Skin epidermis (tissue), 12 donors: ENCODE results near the gene VPS37B.

ENCODE experiments used
- H3K27ac ChIP-seq, 21 experiments: fragments of 200-600 bp; sonication (generic) in 11 of 21; one replicate each; pipeline ENCODE4 v1.5.0; 2020; ENCODE audit warnings: mild to moderate bottlenecking in 3 of 21, inconsistent platforms in 2 of 21, moderate library complexity in 2 of 21
- H3K4me3 ChIP-seq, 7 experiments: fragments of 200-600 bp; sonication (generic) in 2 of 7; one replicate each; pipeline ENCODE4 v1.5.0; 2020; ENCODE audit warnings: inconsistent platforms in 2 of 7, mild to moderate bottlenecking in 2 of 7, moderate library complexity in 1 of 7

The VPS37B gene

DNA sequence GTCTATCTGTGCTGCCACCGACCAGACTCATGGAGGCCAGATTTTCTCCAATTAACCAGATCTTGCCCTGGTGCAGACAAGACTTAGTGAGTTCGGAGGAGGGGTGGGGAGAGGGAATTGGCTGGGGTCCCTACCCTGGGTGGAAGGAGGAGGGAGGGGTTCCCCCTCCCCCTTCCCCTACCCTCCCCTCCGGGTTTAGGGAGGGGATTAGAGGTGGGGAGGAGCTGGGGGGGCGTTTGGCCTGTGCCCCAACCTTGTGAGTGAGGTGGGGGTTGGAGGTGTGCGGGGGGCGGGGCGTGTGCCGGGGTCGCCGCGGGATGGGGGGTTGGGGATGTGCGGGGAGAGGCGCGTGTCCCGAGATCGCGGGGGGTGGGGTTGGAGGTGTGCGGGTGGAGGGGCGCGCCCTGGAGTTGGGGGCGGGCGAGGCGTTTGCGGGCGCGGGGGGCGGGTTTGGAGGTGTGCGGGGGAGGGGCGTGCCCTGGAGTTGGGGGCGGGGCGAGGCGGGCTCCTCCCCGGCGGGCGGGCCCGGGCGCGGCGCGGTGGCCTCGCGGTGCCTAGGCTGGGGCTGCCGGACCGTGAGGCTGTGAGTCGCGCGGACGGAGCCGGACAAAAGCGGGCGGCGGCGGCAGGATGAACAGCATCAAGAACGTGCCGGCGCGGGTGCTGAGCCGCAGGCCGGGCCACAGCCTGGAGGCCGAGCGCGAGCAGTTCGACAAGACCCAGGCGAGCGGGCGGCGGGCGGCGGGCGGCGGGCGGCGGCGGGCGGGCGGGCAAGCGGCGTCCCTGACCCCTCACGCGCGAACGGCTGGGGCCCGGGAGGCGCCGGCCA lies 60.8 kb downstream of the VPS37B start, which contains the start of gene HIP1R:
Gene HIP1R, plus strand, starts transcription at position 537 of the 829 bp plus-strand sequence. Its CDS starts 94 bp downstream, at position 631.
- H3K27ac ChIP-seq = peak within 1 kb of the TSS; percentile 37 to 92 (median 83)
- peak within 1 kb of the TSS; percentile 52 to 80 (median 64) for H3K4me3 ChIP-seq

DNA sequence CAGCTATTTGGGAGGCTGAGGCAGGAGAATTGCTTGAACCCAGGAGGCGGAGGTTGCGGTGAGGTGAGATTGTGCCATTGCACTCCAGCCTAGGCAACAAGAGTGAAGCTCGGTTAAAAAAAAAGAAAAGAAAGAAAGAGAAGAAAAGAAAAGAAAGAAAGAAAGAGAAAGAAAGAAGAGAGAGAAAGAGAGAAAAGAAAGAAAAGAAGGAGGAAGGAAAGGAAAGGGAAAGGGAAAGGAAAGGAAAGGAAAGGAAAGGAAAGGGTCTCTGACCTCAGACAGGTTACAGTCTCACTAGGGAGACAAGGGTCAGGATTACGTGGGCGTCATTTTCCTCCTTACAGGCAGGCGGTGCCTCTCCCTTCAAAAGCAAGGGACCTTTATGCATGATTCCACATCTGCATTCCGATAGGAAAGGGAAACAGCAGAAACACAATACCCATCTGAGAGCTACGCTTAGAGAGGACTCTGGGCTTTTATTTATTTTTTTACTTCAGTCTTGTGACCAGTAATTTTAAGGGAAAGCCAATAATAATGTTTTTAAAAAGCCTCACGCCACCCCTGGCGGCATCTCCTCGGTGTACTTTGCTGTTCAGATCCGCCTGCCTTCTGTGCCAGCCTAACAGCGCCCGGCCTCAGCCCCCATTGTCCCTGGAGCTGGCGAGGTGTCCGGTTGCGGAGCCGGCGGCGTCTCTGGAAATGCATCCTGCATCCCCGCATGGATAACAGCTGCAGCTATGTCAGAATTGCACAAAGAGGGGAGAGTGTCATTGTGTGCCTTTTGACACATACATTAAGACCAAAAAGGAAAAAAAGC lies 61.6 kb downstream of the VPS37B start:
- Histone ChIP-seq H3K4me3 (peak overlapping the region; percentile 52 to 80 (median 64)), H3K27ac (peak overlapping the region in 11 of 21 experiments; percentile 0 to 91 (median 39))

DNA sequence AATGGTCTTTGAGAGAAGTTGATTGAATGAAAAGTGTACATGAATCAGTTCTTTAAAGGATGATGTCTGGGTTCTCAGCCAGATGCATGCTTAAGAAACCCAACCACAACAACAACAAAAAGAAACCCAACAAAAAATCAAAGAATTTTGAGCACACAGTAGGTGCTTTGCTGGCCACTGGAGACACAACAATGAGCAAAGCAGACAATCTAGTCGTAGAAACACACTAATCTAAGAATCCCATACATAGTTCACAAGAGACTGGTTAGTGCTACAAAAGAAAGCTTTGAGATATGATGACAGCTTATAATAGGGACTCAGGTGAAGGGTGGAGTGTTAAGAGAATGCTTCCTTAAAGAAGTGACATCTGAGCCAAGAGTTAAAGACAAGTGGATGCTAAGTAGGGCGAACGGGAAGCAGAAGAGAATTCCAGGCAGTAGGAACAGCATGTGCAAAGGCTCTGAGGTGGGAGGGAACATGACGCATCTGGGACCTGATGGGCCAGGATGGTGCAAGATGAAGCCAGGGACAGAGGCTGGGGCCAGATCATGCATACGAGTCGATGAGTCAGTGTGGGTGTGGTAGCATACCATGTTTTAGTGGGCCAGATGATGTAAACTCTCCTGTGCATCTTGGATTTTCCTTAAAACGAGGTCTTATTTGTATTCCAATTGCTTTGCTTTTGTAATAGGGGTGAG lies 65.3 kb downstream of the VPS37B start:
- no peak overlapping the region for H3K4me3 ChIP-seq
- H3K27ac ChIP-seq = no peak overlapping the region

DNA sequence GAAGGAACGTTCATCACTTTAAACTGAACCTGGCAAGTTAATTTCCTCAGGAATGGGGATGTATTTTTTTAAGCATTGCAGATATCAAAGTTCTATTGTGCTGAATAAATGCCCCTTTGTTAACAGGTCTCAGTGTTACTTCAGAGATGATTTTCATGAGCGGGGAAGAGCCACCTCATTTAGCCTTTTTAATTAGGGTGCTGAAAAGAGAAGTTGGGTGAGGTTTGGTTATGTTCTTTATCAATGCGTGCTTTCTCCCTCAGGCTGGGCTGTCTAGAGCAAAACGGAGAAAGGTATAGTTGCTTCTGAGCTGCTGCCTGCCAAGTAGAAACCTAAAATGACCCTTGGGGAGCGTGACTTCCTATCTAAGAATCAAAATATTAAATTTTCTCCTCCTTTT lies 68.7 kb downstream of the VPS37B start:
- no peak overlapping the region for H3K27ac ChIP-seq
- no peak overlapping the region for H3K4me3 ChIP-seq

DNA sequence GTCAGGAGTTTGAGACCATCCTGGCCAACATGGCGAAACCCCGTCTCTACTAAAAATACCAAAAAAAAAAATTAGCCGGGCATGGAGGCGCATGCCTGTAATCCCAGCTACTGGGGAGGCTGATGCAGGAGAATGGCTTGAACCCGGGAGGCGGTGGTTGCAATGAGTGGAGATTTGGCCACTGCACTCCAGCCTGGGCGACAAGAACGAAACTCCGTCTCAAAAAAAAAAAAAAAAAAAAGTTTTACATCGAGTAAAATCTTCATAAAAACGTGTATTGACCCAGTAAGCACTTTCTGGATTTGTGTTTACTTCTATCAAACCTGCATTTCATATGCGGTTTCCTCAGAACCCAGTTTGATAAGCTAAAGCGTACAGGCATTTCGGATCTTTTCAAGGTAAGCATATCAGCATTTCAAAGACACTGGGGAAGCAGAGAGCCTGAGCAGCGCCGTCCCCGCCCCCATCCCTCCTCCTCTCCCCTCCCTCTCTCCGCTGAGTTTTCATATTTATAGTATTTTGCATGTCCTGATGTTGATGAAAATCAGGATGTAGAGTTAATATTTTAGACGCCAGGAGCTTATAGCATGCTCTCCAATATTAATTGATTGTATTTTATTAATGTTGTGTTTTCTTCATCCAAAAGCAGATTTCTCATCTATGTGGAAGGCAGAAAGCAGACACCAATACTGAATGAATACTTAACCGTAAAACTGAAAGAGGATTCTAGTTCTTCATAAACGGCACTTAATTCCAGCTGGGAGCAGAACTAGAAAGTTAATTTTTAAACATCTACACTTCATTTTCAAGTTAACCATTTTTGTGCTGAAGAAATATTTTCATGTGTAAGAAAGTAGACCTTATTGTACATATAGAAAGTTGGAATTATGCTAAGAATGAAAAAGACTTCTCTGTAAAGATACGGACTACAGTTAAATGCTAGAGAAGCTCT lies 69.9 kb downstream of the VPS37B start:
- H3K27ac ChIP-seq = no peak overlapping the region
- H3K4me3 ChIP-seq = peak overlapping the region in 2 of 7 experiments; percentile 5 to 15

DNA sequence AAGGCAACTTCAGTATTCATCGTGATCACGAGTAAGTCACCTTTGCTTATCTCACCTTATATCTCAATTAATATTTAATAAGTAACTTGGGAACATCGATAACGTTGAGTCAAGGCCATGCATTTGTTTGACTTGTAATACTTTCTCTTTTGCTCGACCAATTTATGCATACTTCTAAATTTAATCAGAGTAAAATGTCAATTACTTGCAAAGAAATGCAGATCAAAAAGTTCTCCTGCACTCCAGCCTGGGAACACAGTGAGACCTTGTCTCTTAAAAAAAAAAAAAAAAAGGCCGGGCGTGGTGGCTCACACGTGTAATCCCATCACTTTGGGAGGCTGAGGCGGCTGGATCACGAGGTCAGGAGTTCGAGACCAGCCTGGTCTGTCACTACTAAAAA lies 72.5 kb downstream of the VPS37B start:
- Histone ChIP-seq H3K4me3 (no peak overlapping the region), H3K27ac (no peak overlapping the region)

DNA sequence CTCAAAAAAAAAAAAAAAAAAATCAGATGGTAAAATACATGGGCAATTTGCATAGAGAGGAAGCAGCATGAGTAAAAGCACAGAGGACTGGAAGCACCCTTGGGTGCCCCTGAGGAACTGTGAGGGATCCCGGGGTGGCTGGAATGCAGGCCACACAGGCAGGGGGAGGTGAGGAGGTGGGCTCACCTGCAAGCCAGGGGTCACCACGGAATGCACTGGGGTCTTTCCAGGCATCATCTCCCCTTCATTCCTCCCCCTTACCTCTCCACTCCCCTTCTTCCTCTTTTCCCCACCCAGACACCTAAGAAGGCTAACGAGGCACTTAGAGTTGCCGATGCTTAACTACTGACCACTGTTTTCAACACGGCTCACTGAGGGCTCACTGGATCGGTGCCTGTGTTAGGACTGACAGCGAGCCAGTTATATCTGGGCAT lies 75.1 kb downstream of the VPS37B start:
- no peak overlapping the region for H3K4me3 ChIP-seq
- H3K27ac ChIP-seq = no peak overlapping the region

DNA sequence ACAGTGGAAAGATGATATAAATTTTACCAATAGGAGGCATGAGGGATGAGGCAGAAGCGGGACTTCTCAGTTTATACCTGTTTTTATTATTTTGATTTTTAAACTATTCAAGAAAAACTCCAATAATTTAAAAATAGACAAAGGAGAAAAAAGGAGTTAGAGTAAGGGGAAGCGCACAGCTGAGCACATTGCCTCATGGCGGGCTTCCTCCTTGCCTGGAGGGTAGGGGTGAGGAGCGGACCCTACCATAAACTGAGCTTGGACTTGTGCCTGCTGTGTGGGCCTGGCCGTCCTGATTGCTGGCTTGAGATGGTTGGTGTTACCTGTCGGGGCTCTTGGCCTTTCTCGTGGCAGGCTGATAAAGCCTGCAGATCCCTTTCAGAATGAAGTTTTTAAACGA lies 75.8 kb downstream of the VPS37B start:
- H3K27ac ChIP-seq = no peak overlapping the region
- H3K4me3 ChIP-seq = no peak overlapping the region

DNA sequence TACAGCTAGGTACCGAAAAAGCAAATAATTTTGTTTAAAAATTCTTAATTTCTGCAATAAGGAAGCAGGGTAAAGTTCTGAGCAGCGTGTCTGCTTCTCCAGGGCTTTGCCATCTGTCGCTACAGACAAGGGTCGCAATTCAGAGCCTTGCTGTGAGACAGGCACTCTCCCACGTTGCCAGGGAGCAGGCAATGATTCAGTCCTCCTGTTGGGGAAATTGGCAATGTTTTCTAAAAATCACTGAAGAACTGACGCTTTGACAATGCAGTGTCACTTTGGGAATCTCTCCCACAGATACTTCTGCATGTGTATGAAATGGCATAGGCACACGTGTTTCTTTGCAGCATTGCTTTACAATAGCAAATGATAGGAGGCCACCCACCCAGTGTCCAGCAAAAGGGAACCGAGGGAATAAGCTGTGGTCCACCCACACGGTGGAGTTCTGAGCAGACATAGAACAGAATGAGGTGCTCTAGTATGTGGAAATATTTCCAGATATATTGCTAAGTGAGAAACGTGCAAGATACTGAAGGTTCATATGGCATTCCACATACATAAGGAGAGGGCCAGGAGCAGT lies 76.6 kb downstream of the VPS37B start:
- Histone ChIP-seq H3K27ac (no peak overlapping the region), H3K4me3 (no peak overlapping the region)
